ENCODE data around the gene RALB.

Gene RALB

GRCh38 chr2:120330946-120331822 is 78.5 kb downstream of the RALB start:
- no peak for DNase-seq (ENCODE audit: low read depth in 2 of 3, low spot score in 1 of 3)

GRCh38 chr2:120331903-120332302 is 79.3 kb downstream of the RALB start:
- DNase-seq (ENCODE audit: low read depth in 2 of 3, low spot score in 1 of 3), result no peak

- DNase-seq (ENCODE audit: low read depth in 2 of 3, low spot score in 1 of 3), result no peak
Measured at GRCh38 chr2:120332384-120332783, 79.7 kb downstream of the RALB start.

- no peak for DNase-seq (ENCODE audit: low read depth in 2 of 3, low spot score in 1 of 3)
Measured at GRCh38 chr2:120334068-120334467, 81.4 kb downstream of the RALB start.

- no peak for DNase-seq (ENCODE audit: low read depth in 2 of 3, low spot score in 1 of 3)
Measured at GRCh38 chr2:120336749-120337148, 84.1 kb downstream of the RALB start.

GRCh38 chr2:120338015-120338414 is 85.4 kb downstream of the RALB start:
- DNase-seq (ENCODE audit: low read depth in 2 of 3, low spot score in 1 of 3), result no peak

- DNase-seq (ENCODE audit: low read depth in 2 of 3, low spot score in 1 of 3), result no peak
Measured at GRCh38 chr2:120341977-120342376, 89.3 kb downstream of the RALB start.

GRCh38 chr2:120342446-120342845 is 89.8 kb downstream of the RALB start:
- DNase-seq (ENCODE audit: low read depth in 2 of 3, low spot score in 1 of 3), result no peak

GRCh38 chr2:120343100-120343432 is 90.4 kb downstream of the RALB start:
- DNase-seq (ENCODE audit: low read depth in 2 of 3, low spot score in 1 of 3), result no peak

- peak; percentile 31 to 63 (median 50) for DNase-seq (ENCODE audit: low read depth in 2 of 3, low spot score in 1 of 3)
Measured at GRCh38 chr2:120343433-120344105, 90.9 kb downstream of the RALB start.
